Upper lobe of left lung (tissue), 6 donors: ENCODE results near the gene ARID4A. TPM values are rescaled to one million over a fixed set of nuclear protein-coding genes. Genes with fewer than 3 reads are reported as not detected.
"Not testable (repeated sequence)": the region's sequence is repeated elsewhere in the genome, so short reads cannot be mapped to it uniquely, and the experiment has no call there.

ENCODE experiments used
- ATAC-seq, 2 donors: fragments of 200-7000 bp; cut with Tn5 transposase; one replicate each; pipeline ENCODE4 v1.9.1; 2022; ENCODE audit warnings: mild to moderate bottlenecking in 2 of 2, moderate library complexity in 2 of 2; ENCODE audit not compliant: low FRiP score in 2 of 2
- DNase-seq, 2 donors: peaks; one replicate each; pipeline ENCODE4 v3.0.0-alpha.2; 2019 to 2020
- H3K27ac ChIP-seq, 4 donors: fragments of 200-600 bp; sonication (generic); one replicate each; pipeline ENCODE4 v1.5.1; 2016 to 2019
- H3K27me3 ChIP-seq, 4 donors: fragments of 200-600 bp; sonication (generic); one replicate each; pipeline ENCODE4 v1.5.1; 2017 to 2019
- H3K36me3 ChIP-seq, 4 donors: fragments of 200-600 bp; sonication (generic); one replicate each; pipeline ENCODE4 v1.5.1; 2016 to 2019
- H3K4me1 ChIP-seq, 4 donors: fragments of 200-600 bp; sonication (generic); one replicate each; pipeline ENCODE4 v1.5.1; 2018 to 2019
- H3K4me3 ChIP-seq, 4 donors: fragments of 200-600 bp; sonication (generic); one replicate each; pipeline ENCODE4 v1.5.1; 2017 to 2019; ENCODE audit warnings: mild to moderate bottlenecking in 2 of 4, moderate library complexity in 1 of 4
- H3K9me3 ChIP-seq, 4 donors: fragments of 200-600 bp; sonication (generic); one replicate each; pipeline ENCODE4 v1.5.1; 2018 to 2019
- CTCF ChIP-seq, 6 experiments: fragments of 450-650 bp in 4 of 6; fragments of 200-600 bp in 2 of 6; sonication (generic) in 2 of 6; IDR thresholded peaks; one replicate each; pipeline ENCODE4 v1.5.1; 2016 to 2019; ENCODE audit warnings: antibody characterized with exemption in 6 of 6
- EP300 ChIP-seq, 4 donors: sonication (generic); formaldehyde crosslinking; IDR thresholded peaks; one replicate each; pipeline ENCODE4 v1.5.1; 2017; ENCODE audit warnings: antibody characterized with exemption in 4 of 4, control low read depth in 2 of 4
- POLR2A ChIP-seq, 4 donors: fragments of 450-650 bp; IDR thresholded peaks; one replicate each; pipeline ENCODE4 v1.5.1; 2016 to 2017; ENCODE audit warnings: antibody characterized with exemption in 4 of 4, mild to moderate bottlenecking in 2 of 4
- POLR2AphosphoS5 ChIP-seq, 2 donors: sonication (generic); formaldehyde crosslinking; IDR thresholded peaks; one replicate each; pipeline ENCODE4 v1.5.1; 2017; ENCODE audit warnings: antibody characterized with exemption in 2 of 2
- WGBS, 2 donors: methylation state at CpG; one replicate each; pipeline ENCODE4 v1.1.5; 2017 to 2018; 5-methylcytosine and 5-hydroxymethylcytosine counted together
- total RNA-seq, 6 donors: library from RNA; depleted of rRNA in 4 of 6; stranded (reverse); fragments of >200 nt in 4 of 6; gene quantifications; one replicate each; pipeline versions ENCODE4 v1.1.0 to v1.2.1, GENCODE V29; 2016 to 2021
- donor health status: DM: no; HTN: no; CAD: no; lungs with moderate emphysema.
- donor health status: DM: no; HTN: yes; CAD: no; lungs with severe emphysema.

ARID4A gene
- 10 to 100 TPM; 18.4 to 96.4 (median 38.7) TPM for total RNA-seq

GRCh38 chr14:58298477-58299400 lies at the start of gene ARID4A:
TSS of gene ARID4A (plus strand) at chr14:58298555. CDS start at chr14:58299855, 1,300 bp downstream.
- DNase-seq (peak; percentile 91 to 95), ATAC-seq (peak; percentile 28 to 62)
- 0 to 1% methylated on average over 38 to 54 of the region's 79 CpGs for WGBS, 2 donors
- TF ChIP-seq POLR2A (IDR thresholded peaks at IDR 0.05) = peak in 3 of 4 donors; percentile 80 to 94 (median 93)
- TF ChIP-seq CTCF (IDR thresholded peaks at IDR 0.05) = peak in 1 of 6 experiments; percentile 7
- TF ChIP-seq EP300 (IDR thresholded peaks at IDR 0.05) = no peak
- TF ChIP-seq POLR2AphosphoS5 (IDR thresholded peaks at IDR 0.05) = peak; percentile 79 to 95
- H3K27me3 ChIP-seq = no peaks in the 10 kb centered on the region
- H3K4me1 ChIP-seq = peaks cover 29 to 54% (median 36%) of the 10 kb centered on the region in 4 donors
- peaks cover 0 to 38% (median 23%) of the 10 kb centered on the region in 4 donors for H3K36me3 ChIP-seq
- peak within 1 kb of the TSS; percentile 53 to 95 (median 84) for H3K4me3 ChIP-seq
- H3K9me3 ChIP-seq = no peaks in the 10 kb centered on the region
- H3K27ac ChIP-seq = peak within 1 kb of the TSS; percentile 95 to 99 (median 97)

GRCh38 chr14:58249611-58250010 lies 48.7 kb upstream of the ARID4A start:
- ATAC-seq (no peak), DNase-seq (no peak)
- Histone ChIP-seq H3K27me3 (no peaks in the 10 kb centered on the region), H3K4me3 (no peak overlapping the region), H3K4me1 (peaks cover 22 to 32% (median 25%) of the 10 kb centered on the region in 4 donors), H3K9me3 (no peaks in the 10 kb centered on the region), H3K36me3 (peaks cover 14 to 64% (median 46%) of the 10 kb centered on the region in 4 donors), H3K27ac (no peak overlapping the region)
- TF ChIP-seq EP300 (IDR thresholded peaks at IDR 0.05) = no peak
- 93% methylated on average over 8 of the region's 8 CpGs for WGBS, 2 donors

- no peak overlapping the region for H3K27ac ChIP-seq
Observed at GRCh38 chr14:58258156-58258555, 40.2 kb upstream of the ARID4A start.

GRCh38 chr14:58262005-58262404 lies 36.4 kb upstream of the ARID4A start:
- ATAC-seq, H3K27ac ChIP-seq, H3K27me3 ChIP-seq, DNase-seq, H3K9me3 ChIP-seq, H3K4me1 ChIP-seq, H3K4me3 ChIP-seq: not testable (repeated sequence)
- 96 to 98% methylated on average over 9 to 10 of the region's 10 CpGs for WGBS, 2 donors
- H3K36me3 ChIP-seq = peaks cover 17 to 99% (median 79%) of the 10 kb centered on the region in 4 donors

More at GRCh38 chr14:58258156-58258555, 40.2 kb upstream of the ARID4A start:
- ATAC-seq (peak; percentile 23 to 89), DNase-seq (peak in 1 of 2 donors; percentile 24)
- Histone ChIP-seq H3K36me3 (peaks cover 16 to 97% (median 69%) of the 10 kb centered on the region in 4 donors), H3K27me3 (no peaks in the 10 kb centered on the region), H3K9me3 (no peaks in the 10 kb centered on the region), H3K4me3 (no peak overlapping the region), H3K4me1 (peaks cover 0 to 9% (median 1%) of the 10 kb centered on the region in 4 donors)
- no peak for TF ChIP-seq CTCF (IDR thresholded peaks at IDR 0.05)
- no peak for TF ChIP-seq POLR2A (IDR thresholded peaks at IDR 0.05)
- TF ChIP-seq POLR2AphosphoS5 (IDR thresholded peaks at IDR 0.05) = no peak
- no peak for TF ChIP-seq EP300 (IDR thresholded peaks at IDR 0.05)
- WGBS, 2 donors = 67 to 79% methylated on average over 4 of the region's 4 CpGs

- H3K9me3 ChIP-seq = no peaks in the 10 kb centered on the region
- peaks cover 31 to 100% (median 80%) of the 10 kb centered on the region in 4 donors for H3K36me3 ChIP-seq
- H3K27me3 ChIP-seq = no peaks in the 10 kb centered on the region
- no peak for ATAC-seq
- no peak for TF ChIP-seq EP300 (IDR thresholded peaks at IDR 0.05)
- no peak for TF ChIP-seq CTCF (IDR thresholded peaks at IDR 0.05)
- no peak for TF ChIP-seq POLR2A (IDR thresholded peaks at IDR 0.05)
- TF ChIP-seq POLR2AphosphoS5 (IDR thresholded peaks at IDR 0.05) = no peak
- peak overlapping the region in 1 of 4 donors; percentile 11 for H3K27ac ChIP-seq
- no peak overlapping the region for H3K4me3 ChIP-seq
- peaks cover 0 to 2% (median 0%) of the 10 kb centered on the region in 4 donors for H3K4me1 ChIP-seq
- DNase-seq = no peak
Observed at GRCh38 chr14:58265401-58265800, 33.0 kb upstream of the ARID4A start.
